SU-DHL-6 (cell line): ENCODE results near the gene CHPF2.

ENCODE experiments used
- H2AFZ ChIP-seq: fragments of 200-600 bp; sonication (generic); 2 replicates; pipeline ENCODE4 v1.6.1; 2014; ENCODE audit warnings: low read depth, mild to moderate bottlenecking, moderate library complexity, mixed read lengths, antibody characterized with exemption, low read length; ENCODE audit not compliant: severe bottlenecking
- H3F3A ChIP-seq: fragments of 200-600 bp; shearing (Covaris generic); 2 replicates; pipeline ENCODE4 v1.6.0; 2016; ENCODE audit warnings: antibody characterized with exemption, mild to moderate bottlenecking; ENCODE audit not compliant: insufficient read depth
- H3K27ac ChIP-seq: fragments of 200-600 bp; sonication (generic); 2 replicates; pipeline ENCODE4 v1.5.1; 2016; ENCODE audit warnings: low read depth, mild to moderate bottlenecking, low read length, moderate library complexity, mixed read lengths
- H3K27me3 ChIP-seq: fragments of 200-600 bp; sonication (generic), shearing (Covaris generic); 2 replicates; pipeline ENCODE4 v1.6.0; 2014; ENCODE audit warnings: mild to moderate bottlenecking, low read length
- H3K36me3 ChIP-seq: fragments of 200-600 bp; sonication (generic); 2 replicates; pipeline ENCODE4 v1.6.1; 2014; ENCODE audit warnings: mild to moderate bottlenecking, low read length, mixed read lengths
- H3K4me2 ChIP-seq: fragments of 300-600, 200-600 bp; shearing (Covaris generic), sonication (generic); 2 replicates; pipeline ENCODE4 v1.6.0; 2014; ENCODE audit warnings: low read length, low read depth, mild to moderate bottlenecking; ENCODE audit not compliant: poor library complexity, severe bottlenecking
- H3K4me3 ChIP-seq: fragments of 200-600 bp; sonication (generic); 2 replicates; pipeline ENCODE4 v1.5.1; 2014; ENCODE audit warnings: antibody characterized with exemption, low read length, mild to moderate bottlenecking, mixed read lengths; ENCODE audit not compliant: insufficient read depth, poor library complexity, severe bottlenecking
- H3K79me2 ChIP-seq: fragments of 200-600 bp; sonication (generic); 2 replicates; pipeline ENCODE4 v1.6.1; 2014; ENCODE audit warnings: mild to moderate bottlenecking, low read length, moderate library complexity; ENCODE audit not compliant: insufficient read depth
- H3K9ac ChIP-seq: fragments of 200-600 bp; sonication (generic); 2 replicates; pipeline ENCODE4 v1.7.0; 2014; ENCODE audit warnings: mild to moderate bottlenecking, low read length
- H3K9me2 ChIP-seq: fragments of 200-600 bp; sonication (generic); replicated peaks from 2 replicates; pipeline ENCODE4 v1.6.1; 2014; ENCODE audit warnings: low read length; ENCODE audit not compliant: insufficient read depth
- H3K9me3 ChIP-seq: fragments of 200-600 bp; sonication (generic); 2 replicates; pipeline ENCODE4 v1.6.1; 2014; ENCODE audit warnings: low read length, mixed read lengths; ENCODE audit not compliant: insufficient read depth
- H4K20me1 ChIP-seq: fragments of 200-600 bp; sonication (generic); 2 replicates; pipeline ENCODE4 v1.6.1; 2014; ENCODE audit warnings: low read depth, mild to moderate bottlenecking, antibody characterized with exemption, low read length, moderate library complexity, mixed read lengths
- EZH2phosphoT487 ChIP-seq: fragments of 200-600 bp; sonication (generic), shearing (Covaris generic); conservative IDR thresholded peaks from 2 replicates; pipeline ENCODE4 v1.6.1; 2018; ENCODE audit warnings: mild to moderate bottlenecking, antibody characterized with exemption, low read length, moderate library complexity, mixed read lengths
- TF ChIP-seq, protein P1 (sequence below): fragments of 200-600 bp; sonication (generic); IDR thresholded peaks from one replicate; pipeline ENCODE4 v1.5.1; 2017; ENCODE audit warnings: antibody characterized with exemption, mild to moderate bottlenecking, low read length, moderate library complexity; ENCODE audit not compliant: insufficient read depth, poor library complexity, severe bottlenecking

The CHPF2 gene

DNA sequence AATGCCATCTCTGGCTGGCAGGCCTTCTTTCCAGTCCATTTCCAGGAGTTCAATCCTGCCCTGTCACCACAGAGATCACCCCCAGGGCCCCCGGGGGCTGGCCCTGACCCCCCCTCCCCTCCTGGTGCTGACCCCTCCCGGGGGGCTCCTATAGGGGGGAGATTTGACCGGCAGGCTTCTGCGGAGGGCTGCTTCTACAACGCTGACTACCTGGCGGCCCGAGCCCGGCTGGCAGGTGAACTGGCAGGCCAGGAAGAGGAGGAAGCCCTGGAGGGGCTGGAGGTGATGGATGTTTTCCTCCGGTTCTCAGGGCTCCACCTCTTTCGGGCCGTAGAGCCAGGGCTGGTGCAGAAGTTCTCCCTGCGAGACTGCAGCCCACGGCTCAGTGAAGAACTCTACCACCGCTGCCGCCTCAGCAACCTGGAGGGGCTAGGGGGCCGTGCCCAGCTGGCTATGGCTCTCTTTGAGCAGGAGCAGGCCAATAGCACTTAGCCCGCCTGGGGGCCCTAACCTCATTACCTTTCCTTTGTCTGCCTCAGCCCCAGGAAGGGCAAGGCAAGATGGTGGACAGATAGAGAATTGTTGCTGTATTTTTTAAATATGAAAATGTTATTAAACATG, 6.0 kb downstream of the CHPF2 start:
- Histone ChIP-seq H3K9me2 (no peaks in the 10 kb centered on the region), H3K36me3 (no peaks in the 10 kb centered on the region), H3F3A (no peaks in the 10 kb centered on the region), H3K27me3 (no peaks in the 10 kb centered on the region), H3K27ac (no peak overlapping the region), H4K20me1 (no peaks in the 10 kb centered on the region), H3K9ac (no peak overlapping the region), H3K9me3 (no peaks in the 10 kb centered on the region), H2AFZ (no peak overlapping the region), H3K4me3 (no peak overlapping the region), H3K4me2 (no peak overlapping the region), H3K79me2 (peaks cover 12% of the 10 kb centered on the region; the same call in 1 of the 2 replicates)
- TF ChIP-seq, protein P1, sequence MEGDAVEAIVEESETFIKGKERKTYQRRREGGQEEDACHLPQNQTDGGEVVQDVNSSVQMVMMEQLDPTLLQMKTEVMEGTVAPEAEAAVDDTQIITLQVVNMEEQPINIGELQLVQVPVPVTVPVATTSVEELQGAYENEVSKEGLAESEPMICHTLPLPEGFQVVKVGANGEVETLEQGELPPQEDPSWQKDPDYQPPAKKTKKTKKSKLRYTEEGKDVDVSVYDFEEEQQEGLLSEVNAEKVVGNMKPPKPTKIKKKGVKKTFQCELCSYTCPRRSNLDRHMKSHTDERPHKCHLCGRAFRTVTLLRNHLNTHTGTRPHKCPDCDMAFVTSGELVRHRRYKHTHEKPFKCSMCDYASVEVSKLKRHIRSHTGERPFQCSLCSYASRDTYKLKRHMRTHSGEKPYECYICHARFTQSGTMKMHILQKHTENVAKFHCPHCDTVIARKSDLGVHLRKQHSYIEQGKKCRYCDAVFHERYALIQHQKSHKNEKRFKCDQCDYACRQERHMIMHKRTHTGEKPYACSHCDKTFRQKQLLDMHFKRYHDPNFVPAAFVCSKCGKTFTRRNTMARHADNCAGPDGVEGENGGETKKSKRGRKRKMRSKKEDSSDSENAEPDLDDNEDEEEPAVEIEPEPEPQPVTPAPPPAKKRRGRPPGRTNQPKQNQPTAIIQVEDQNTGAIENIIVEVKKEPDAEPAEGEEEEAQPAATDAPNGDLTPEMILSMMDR, result no peak
- no peak for TF ChIP-seq EZH2phosphoT487

DNA sequence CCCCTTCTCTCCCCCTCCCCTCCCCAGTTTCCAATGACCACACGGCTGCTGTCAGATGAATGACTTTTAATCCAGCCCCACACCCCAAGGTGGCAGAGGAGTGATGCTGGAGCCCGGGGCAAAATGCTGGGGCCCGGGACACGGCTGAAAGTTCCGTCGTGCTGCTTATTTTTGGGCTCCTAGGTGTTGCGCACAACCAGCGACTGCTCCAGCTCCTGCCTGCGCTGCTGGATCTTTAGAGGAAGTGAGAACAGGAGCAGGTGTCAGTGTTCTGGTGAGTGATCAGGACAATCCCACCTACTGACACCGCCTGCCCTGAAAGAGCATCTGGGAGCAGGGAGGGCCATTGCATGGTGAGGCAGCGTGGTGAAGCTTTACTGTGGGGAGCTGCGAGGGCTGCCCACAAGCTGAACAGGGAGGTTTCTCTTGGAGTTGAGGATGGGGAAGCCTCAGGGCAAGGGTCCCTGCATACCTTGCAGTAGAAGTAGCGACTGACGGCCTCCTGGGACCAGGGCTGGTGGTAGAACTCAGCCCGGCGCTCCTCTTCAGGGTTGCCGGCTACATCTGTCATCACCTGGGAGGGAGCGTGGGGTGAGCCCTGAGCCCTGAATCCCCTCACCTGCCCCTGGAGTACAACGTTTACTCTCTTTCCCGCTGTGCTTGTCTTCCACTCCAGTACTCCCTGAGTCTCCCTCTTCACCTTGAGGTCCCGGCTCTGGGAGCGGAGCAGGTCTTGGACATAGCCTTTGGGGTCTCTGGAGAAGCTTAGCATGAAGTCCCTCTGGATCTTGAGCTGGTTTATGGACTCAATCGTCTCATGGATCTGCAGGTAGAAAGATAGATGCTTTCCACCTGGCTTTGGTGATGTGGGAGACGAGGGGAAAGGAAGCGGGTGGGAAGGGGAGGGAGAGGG, 6.9 kb downstream of the CHPF2 start:
- no peak overlapping the region for H3K27ac ChIP-seq
- no peaks in the 10 kb centered on the region for H4K20me1 ChIP-seq
- H3K9me2 ChIP-seq, result no peaks in the 10 kb centered on the region
- no peak overlapping the region for H2AFZ ChIP-seq
- no peaks in the 10 kb centered on the region for H3K9me3 ChIP-seq
- H3K27me3 ChIP-seq, result no peaks in the 10 kb centered on the region
- TF ChIP-seq, protein P1, result no peak
- TF ChIP-seq EZH2phosphoT487, result no peak
- no peak overlapping the region for H3K9ac ChIP-seq
- no peak overlapping the region for H3K4me3 ChIP-seq
- H3K4me2 ChIP-seq, result no peak overlapping the region
- no peaks in the 10 kb centered on the region for H3K36me3 ChIP-seq
- H3F3A ChIP-seq, result no peaks in the 10 kb centered on the region
- H3K79me2 ChIP-seq, result peaks cover 3% of the 10 kb centered on the region; the same call in 1 of the 2 replicates

DNA sequence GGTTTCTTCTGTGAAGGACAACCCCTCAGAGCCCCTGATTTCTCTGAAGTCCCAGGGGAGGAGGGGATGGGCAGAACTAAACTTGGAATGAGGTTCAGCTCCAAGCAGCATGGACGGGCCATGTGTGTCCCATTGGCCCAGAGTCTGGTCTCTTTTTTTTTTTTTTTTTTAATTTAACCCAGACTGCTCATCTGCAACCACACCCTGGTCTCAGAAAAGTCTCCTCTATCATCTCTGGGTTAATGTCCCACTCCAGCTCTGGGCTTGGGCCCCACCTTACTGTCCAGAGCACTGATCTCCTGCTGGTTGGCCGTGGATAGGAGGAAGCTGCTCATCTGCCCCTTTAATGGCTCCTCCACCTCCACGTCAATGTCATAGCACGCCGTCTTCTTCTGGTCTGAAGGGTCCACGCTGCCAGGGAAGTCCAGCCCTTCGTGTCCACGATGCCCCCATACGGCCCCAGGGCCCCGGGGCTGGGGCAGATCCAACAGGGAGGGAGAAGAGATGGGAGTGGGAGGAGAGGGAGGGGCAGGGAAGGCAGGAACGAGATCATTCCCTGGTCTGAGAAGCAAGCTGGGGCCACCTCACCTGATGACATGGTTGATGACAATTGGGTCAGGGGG, 7.7 kb downstream of the CHPF2 start:
- no peaks in the 10 kb centered on the region for H3K36me3 ChIP-seq
- no peak for TF ChIP-seq EZH2phosphoT487
- TF ChIP-seq, protein P1, result no peak
- H3K4me3 ChIP-seq, result no peak overlapping the region
- no peak overlapping the region for H2AFZ ChIP-seq
- H3K27ac ChIP-seq, result no peak overlapping the region
- no peak overlapping the region for H3K4me2 ChIP-seq
- no peaks in the 10 kb centered on the region for H3K79me2 ChIP-seq
- no peaks in the 10 kb centered on the region for H3K9me3 ChIP-seq
- H3K9ac ChIP-seq, result no peak overlapping the region
- H3K27me3 ChIP-seq, result no peaks in the 10 kb centered on the region
- no peaks in the 10 kb centered on the region for H3K9me2 ChIP-seq
- no peaks in the 10 kb centered on the region for H4K20me1 ChIP-seq
- H3F3A ChIP-seq, result no peaks in the 10 kb centered on the region
